Type B pancreatic cell (in vitro differentiated cells): ENCODE data around the gene RASL11A. TPM values are rescaled to one million over a fixed set of nuclear protein-coding genes. Genes with fewer than 3 reads are reported as not detected.

ENCODE experiments used
- DNase-seq: peaks from one replicate; pipeline ENCODE4 v3.0.0; 2021; ENCODE audit warnings: mixed read lengths; ENCODE audit not compliant: unreplicated experiment; ENCODE audit errors: extremely low spot score
- H3K27ac Mint-ChIP-seq: 2 replicates; pipeline ENCODE4 v1.8.0; 2021; ENCODE audit warnings: mild to moderate bottlenecking, mixed read lengths
- H3K27me3 Mint-ChIP-seq: 2 replicates; pipeline ENCODE4 v1.8.0; 2021; ENCODE audit warnings: mixed read lengths
- H3K36me3 Mint-ChIP-seq: 2 replicates; pipeline ENCODE4 v1.8.0; 2021; ENCODE audit warnings: mixed read lengths
- H3K4me1 Mint-ChIP-seq: one replicate; pipeline ENCODE4 v1.8.0; 2021; ENCODE audit warnings: mixed read lengths; ENCODE audit not compliant: unreplicated experiment
- H3K4me3 Mint-ChIP-seq: 2 replicates; pipeline ENCODE4 v1.8.0; 2021; ENCODE audit warnings: mild to moderate bottlenecking, mixed read lengths
- H3K9me3 Mint-ChIP-seq: 2 replicates; pipeline ENCODE4 v1.8.0; 2021; ENCODE audit warnings: mixed read lengths
- total RNA-seq: library from RNA; stranded (reverse); gene quantifications from 2 replicates; pipeline ENCODE4 v1.2.1, GENCODE V29; 2021; ENCODE audit warnings: low replicate concordance
- TF ChIP-seq, protein P1 (sequence below): fragments of 200-600 bp; sonication (generic); conservative IDR thresholded peaks from 2 replicates; pipeline ENCODE4 v1.5.0; 2021; ENCODE audit warnings: antibody characterized with exemption, mild to moderate bottlenecking

The RASL11A gene
- total RNA-seq, 1 donor from 2014 or later, result 15.9 TPM

DNA sequence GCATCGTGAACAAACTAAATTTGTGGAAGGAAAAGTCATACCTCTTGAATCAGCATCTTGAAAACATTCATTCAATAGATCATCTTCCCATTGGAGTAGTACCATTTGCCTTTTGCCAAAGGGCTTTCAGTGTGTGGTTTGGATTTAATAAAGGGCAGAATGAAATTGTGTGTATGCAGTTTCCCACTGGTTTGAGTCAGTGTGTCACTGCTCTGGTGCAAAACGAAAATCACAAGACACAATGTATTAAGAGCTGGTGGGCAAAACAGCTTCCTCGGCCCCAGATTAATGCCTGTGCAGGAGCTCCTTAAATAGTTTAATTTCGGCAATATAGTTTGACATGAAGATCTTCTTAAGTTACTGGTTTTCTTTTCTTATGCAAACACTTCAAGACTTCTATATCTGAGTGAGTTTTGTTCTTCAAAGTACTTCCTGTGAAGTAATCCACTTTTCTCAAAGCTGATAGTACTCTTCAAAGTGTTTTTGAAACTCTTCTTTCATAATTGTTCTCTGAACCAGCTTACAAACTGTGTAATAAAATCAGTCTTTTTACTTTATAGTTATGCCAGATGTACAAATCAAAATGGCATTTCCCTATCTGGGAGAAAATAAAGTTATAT, 32.1 kb downstream of the RASL11A start:
- H3K27ac Mint-ChIP-seq, result no peak overlapping the region
- H3K27me3 Mint-ChIP-seq, result peaks cover 52% of the 10 kb centered on the region
- no peak overlapping the region for H3K4me3 Mint-ChIP-seq
- no peak for DNase-seq
- no peaks in the 10 kb centered on the region for H3K9me3 Mint-ChIP-seq
- H3K4me1 Mint-ChIP-seq, result no peaks in the 10 kb centered on the region
- no peaks in the 10 kb centered on the region for H3K36me3 Mint-ChIP-seq
- TF ChIP-seq, protein P1, sequence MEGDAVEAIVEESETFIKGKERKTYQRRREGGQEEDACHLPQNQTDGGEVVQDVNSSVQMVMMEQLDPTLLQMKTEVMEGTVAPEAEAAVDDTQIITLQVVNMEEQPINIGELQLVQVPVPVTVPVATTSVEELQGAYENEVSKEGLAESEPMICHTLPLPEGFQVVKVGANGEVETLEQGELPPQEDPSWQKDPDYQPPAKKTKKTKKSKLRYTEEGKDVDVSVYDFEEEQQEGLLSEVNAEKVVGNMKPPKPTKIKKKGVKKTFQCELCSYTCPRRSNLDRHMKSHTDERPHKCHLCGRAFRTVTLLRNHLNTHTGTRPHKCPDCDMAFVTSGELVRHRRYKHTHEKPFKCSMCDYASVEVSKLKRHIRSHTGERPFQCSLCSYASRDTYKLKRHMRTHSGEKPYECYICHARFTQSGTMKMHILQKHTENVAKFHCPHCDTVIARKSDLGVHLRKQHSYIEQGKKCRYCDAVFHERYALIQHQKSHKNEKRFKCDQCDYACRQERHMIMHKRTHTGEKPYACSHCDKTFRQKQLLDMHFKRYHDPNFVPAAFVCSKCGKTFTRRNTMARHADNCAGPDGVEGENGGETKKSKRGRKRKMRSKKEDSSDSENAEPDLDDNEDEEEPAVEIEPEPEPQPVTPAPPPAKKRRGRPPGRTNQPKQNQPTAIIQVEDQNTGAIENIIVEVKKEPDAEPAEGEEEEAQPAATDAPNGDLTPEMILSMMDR, result no peak

DNA sequence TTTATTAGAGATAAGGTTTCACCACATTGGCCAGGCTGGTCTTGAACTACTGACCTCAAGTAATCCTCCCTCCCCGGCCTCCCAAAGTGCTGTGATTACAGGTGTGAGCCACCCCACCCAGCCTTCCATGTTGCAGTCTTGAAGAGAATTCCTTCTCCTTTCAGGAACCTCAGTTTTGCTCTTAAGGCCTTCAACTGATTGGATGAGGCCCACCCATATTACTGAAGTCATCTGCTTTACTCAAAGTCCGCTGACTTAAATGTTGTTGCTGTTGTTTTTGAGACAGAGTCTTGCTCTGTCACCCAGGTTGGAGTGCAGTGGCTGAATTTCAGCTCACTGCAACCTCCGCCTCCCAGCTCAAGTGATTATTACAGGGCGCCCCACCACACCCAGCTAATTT, 33.5 kb downstream of the RASL11A start:
- H3K4me3 Mint-ChIP-seq, result no peak overlapping the region
- DNase-seq, result no peak
- H3K4me1 Mint-ChIP-seq, result no peaks in the 10 kb centered on the region
- no peaks in the 10 kb centered on the region for H3K9me3 Mint-ChIP-seq
- H3K36me3 Mint-ChIP-seq, result no peaks in the 10 kb centered on the region
- TF ChIP-seq, protein P1, result no peak
- H3K27ac Mint-ChIP-seq, result no peak overlapping the region
- H3K27me3 Mint-ChIP-seq, result peaks cover 49% of the 10 kb centered on the region

DNA sequence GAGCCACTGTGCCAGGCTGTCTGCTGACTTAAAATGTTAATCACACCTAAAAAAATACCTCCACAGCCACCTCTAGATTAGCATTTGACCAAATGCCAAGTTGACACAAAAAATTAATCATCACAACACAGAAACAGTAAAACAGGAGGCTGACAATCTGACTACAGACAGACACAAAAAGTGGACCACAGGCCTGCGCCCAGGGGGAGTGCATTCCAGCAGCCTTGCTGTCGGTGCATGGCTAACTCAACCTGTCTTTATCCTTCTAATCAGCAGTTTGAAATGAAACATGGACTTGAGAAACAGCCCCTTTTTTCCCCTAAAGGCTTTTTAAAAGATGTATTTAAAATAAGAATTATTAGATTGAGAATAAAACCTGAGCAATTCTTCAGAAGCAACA, 34.0 kb downstream of the RASL11A start:
- TF ChIP-seq, protein P1, result no peak
- H3K27me3 Mint-ChIP-seq, result peaks cover 47% of the 10 kb centered on the region
- H3K4me3 Mint-ChIP-seq, result no peak overlapping the region
- no peak for DNase-seq
- no peak overlapping the region for H3K27ac Mint-ChIP-seq
- no peaks in the 10 kb centered on the region for H3K36me3 Mint-ChIP-seq
- H3K9me3 Mint-ChIP-seq, result no peaks in the 10 kb centered on the region
- H3K4me1 Mint-ChIP-seq, result no peaks in the 10 kb centered on the region

DNA sequence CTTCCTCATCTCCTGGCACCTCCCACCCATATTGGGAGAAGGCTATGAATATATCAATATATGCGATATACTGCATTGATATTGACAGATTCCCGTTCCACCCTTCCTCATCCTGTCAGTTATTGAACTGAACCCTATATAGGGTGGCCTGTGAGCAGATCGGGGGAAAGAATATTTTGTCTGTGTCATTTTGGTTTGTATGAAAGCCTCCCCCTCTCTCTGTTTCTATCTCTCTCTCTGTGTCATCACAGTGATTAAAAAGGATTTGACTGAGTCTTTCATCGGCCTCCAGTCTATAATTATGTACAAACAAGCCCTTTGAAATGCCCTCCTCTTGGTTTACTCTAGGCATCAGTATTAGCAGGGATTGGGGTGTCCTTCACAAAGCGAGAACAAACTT, 35.7 kb downstream of the RASL11A start:
- no peaks in the 10 kb centered on the region for H3K9me3 Mint-ChIP-seq
- peaks cover 51% of the 10 kb centered on the region for H3K27me3 Mint-ChIP-seq
- no peak overlapping the region for H3K27ac Mint-ChIP-seq
- TF ChIP-seq, protein P1, result no peak
- H3K4me1 Mint-ChIP-seq, result no peaks in the 10 kb centered on the region
- no peak for DNase-seq
- no peaks in the 10 kb centered on the region for H3K36me3 Mint-ChIP-seq
- no peak overlapping the region for H3K4me3 Mint-ChIP-seq

DNA sequence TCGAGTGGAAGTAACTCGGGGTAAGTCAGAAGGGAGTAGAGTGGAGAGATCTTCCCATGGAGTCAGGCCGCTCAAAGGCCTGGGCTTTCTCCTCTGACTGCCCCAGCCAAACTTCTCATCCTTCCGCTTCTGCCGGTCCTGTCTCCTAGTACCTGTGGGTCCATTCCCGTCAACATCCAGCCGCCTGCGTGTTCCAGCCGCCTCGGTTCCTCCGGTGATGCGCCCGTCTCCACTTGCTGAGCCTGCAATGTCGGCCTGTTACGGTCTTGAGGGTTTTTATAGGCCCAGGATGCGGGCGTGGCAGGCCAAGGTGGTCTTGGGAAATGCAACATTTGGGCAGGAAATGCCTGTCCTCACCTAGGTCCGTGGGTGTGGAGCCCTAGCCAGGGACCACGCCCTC, 38.3 kb downstream of the RASL11A start:
- no peaks in the 10 kb centered on the region for H3K4me1 Mint-ChIP-seq
- TF ChIP-seq, protein P1, result no peak
- H3K27me3 Mint-ChIP-seq, result peaks cover 55% of the 10 kb centered on the region
- H3K36me3 Mint-ChIP-seq, result no peaks in the 10 kb centered on the region
- no peaks in the 10 kb centered on the region for H3K9me3 Mint-ChIP-seq
- no peak for DNase-seq
- no peak overlapping the region for H3K4me3 Mint-ChIP-seq
- H3K27ac Mint-ChIP-seq, result no peak overlapping the region
